T-cell (primary cell): ENCODE results near the gene IFITM10. TPM values are rescaled to one million over a fixed set of nuclear protein-coding genes. Genes with fewer than 3 reads are reported as not detected.

Experiments used
- ATAC-seq, 4 experiments: fragments of 200-7000 bp in 3 of 4; fragments of 150-1000 bp in 1 of 4; cut with Tn5 transposase; replicated peaks in 1 of 4; 1 replicate in 3 of 4; 2 replicates in 1 of 4; pipeline ENCODE4 v1.10.0; 2021; ENCODE audit warnings: moderate library complexity in 3 of 4, mild to moderate bottlenecking in 2 of 4, moderate number of reproducible peaks in 1 of 4
- CTCF ChIA-PET, 2 donors: fragments of 300-600 bp; sonication (Branson Sonifier 250); formaldehyde crosslinking; loops; one replicate each; lab custom pipeline; 2022; ENCODE audit warnings: antibody characterized with exemption in 2 of 2; lab: Charles Lee
- POLR2A ChIA-PET, 2 donors: fragments of 300-600 bp; sonication (Branson Sonifier 250); formaldehyde crosslinking; loops; one replicate each; lab custom pipeline; 2022; ENCODE audit warnings: antibody characterized with exemption in 2 of 2; lab: Charles Lee
- DNase-seq, 35 experiments: peaks; one replicate each; pipeline versions ENCODE4 v3.0.0 to v3.0.0-alpha.2; 2013 to 2023
- H3K27ac ChIP-seq: one replicate; pipeline ENCODE4 v1.5.1; 2013; ENCODE audit warnings: low read length
- H3K27me3 ChIP-seq, 2 experiments: replicated peaks in 1 of 2; 1 replicate in 1 of 2; 2 replicates in 1 of 2; pipeline versions ENCODE4 v1.6.1 to v1.7.0; 2013; ENCODE audit warnings: low read length in 1 of 2, mixed read lengths in 1 of 2; ENCODE audit not compliant: control insufficient read depth in 2 of 2, insufficient read depth in 2 of 2; ENCODE audit errors: extremely low read depth in 1 of 2
- H3K36me3 ChIP-seq, 2 donors: 1 replicate in 1 of 2; 2 replicates in 1 of 2; pipeline versions ENCODE4 v1.6.1 to v1.7.0; 2013; ENCODE audit warnings: low read length in 1 of 2; ENCODE audit not compliant: control insufficient read depth in 2 of 2, insufficient read depth in 1 of 2; ENCODE audit errors: extremely low read depth in 1 of 2
- H3K4me1 ChIP-seq, 2 experiments: 1 replicate in 1 of 2; 2 replicates in 1 of 2; pipeline versions ENCODE4 v1.6.1 to v1.7.0; 2013; ENCODE audit warnings: low read length in 2 of 2, mixed read lengths in 1 of 2; ENCODE audit not compliant: insufficient read depth in 2 of 2, control insufficient read depth in 1 of 2; ENCODE audit errors: extremely low read depth in 1 of 2
- H3K4me3 ChIP-seq, 2 donors: 1 replicate in 1 of 2; 2 replicates in 1 of 2; pipeline versions ENCODE4 v1.5.1 to v1.7.0; 2013; ENCODE audit warnings: mild to moderate bottlenecking in 2 of 2, low read length in 1 of 2, moderate library complexity in 1 of 2; ENCODE audit not compliant: control insufficient read depth in 1 of 2; ENCODE audit errors: extremely low read depth in 1 of 2
- H3K9me3 ChIP-seq: 2 replicates; pipeline ENCODE4 v1.7.0; 2013
- H3K27ac Mint-ChIP-seq, 2 donors: one replicate each; pipeline ENCODE4 v1.8.0; 2020 to 2021; ENCODE audit warnings: mild to moderate bottlenecking in 2 of 2, mixed read lengths in 2 of 2
- H3K27me3 Mint-ChIP-seq, 2 donors: one replicate each; pipeline ENCODE4 v1.8.0; 2021 to 2022; ENCODE audit warnings: mixed read lengths in 2 of 2
- H3K36me3 Mint-ChIP-seq: one replicate; pipeline ENCODE4 v1.8.0; 2021; ENCODE audit warnings: mixed read lengths
- H3K4me1 Mint-ChIP-seq, 3 donors: one replicate each; pipeline ENCODE4 v1.8.0; 2020 to 2022; ENCODE audit warnings: mixed read lengths in 3 of 3, mild to moderate bottlenecking in 1 of 3
- H3K4me3 Mint-ChIP-seq, 3 donors: one replicate each; pipeline ENCODE4 v1.8.0; 2020 to 2022; ENCODE audit warnings: mild to moderate bottlenecking in 3 of 3, mixed read lengths in 3 of 3, moderate library complexity in 3 of 3
- H3K9me3 Mint-ChIP-seq, 3 donors: one replicate each; pipeline ENCODE4 v1.8.0; 2020 to 2022; ENCODE audit warnings: mixed read lengths in 3 of 3
- WGBS: methylation state at CpG from one replicate; pipeline ENCODE4 v1.1.5; 2013; ENCODE audit warnings: missing lambda C conversion rate; ENCODE audit not compliant: insufficient coverage; 5-methylcytosine and 5-hydroxymethylcytosine counted together
- total RNA-seq, 35 experiments: library from RNA in 6 of 35; stranded (reverse) in 6 of 35; fragments of 120-200 nt in 1 of 35; gene quantifications; one replicate each; pipeline versions ENCODE4 v1.2.1 to v1.2.4 and lab custom pipeline; 2013 to 2026

Gene IFITM10
- total RNA-seq, 5 donors from 2014 or later (not counting 1 experiment from before 2014, with no cell fraction given): 0.72 to 4.2 (median 1.8) TPM

- H3K4me3 Mint-ChIP-seq: peak overlapping the region in 2 of 3 donors; percentile 28 to 58
- peak overlapping the region in 1 of 2 donors; percentile 87 for H3K27ac Mint-ChIP-seq
Measured at GRCh38 chr11:1701091-1701807, 49.1 kb downstream of the IFITM10 start.

GRCh38 chr11:1699771-1700170 lies 50.6 kb downstream of the IFITM10 start:
- Histone ChIP-seq H3K27ac (no peak overlapping the region), H3K27me3 (peaks cover 0 to 29% of the 10 kb centered on the region in 2 experiments), H3K4me1 (peaks cover 2 to 12% of the 10 kb centered on the region in 2 experiments), H3K36me3 (no peaks in the 10 kb centered on the region), H3K4me3 (no peak overlapping the region), H3K9me3 (peaks cover 2% of the 10 kb centered on the region)
- WGBS: 82% methylated on average over 4 of the region's 5 CpGs
- Mint-ChIP-seq H3K27me3 (peaks cover 0 to 5% of the 10 kb centered on the region in 2 donors), H3K36me3 (peaks cover 4% of the 10 kb centered on the region), H3K4me1 (peaks cover 13 to 21% (median 14%) of the 10 kb centered on the region in 3 donors), H3K27ac (no peak overlapping the region), H3K9me3 (peaks cover 3 to 14% (median 12%) of the 10 kb centered on the region in 3 donors), H3K4me3 (no peak overlapping the region)
- POLR2A ChIA-PET: no interaction called here
- CTCF ChIA-PET: interaction anchor here in 1 of 2 donors (0.7 kb wide), 1 partner anchor 451 kb away, joined by 3 read pairs; no protein-coding TSS in a partner anchor
- ATAC-seq (no peak), DNase-seq (no peak)

More at GRCh38 chr11:1701091-1701807, 49.1 kb downstream of the IFITM10 start:
- no peaks in the 10 kb centered on the region for H3K36me3 ChIP-seq
- no peak overlapping the region for H3K4me3 ChIP-seq
- H3K27ac ChIP-seq: no peak overlapping the region
- WGBS: 13% methylated on average over 6 of the region's 10 CpGs
- peaks cover 0 to 14% of the 10 kb centered on the region in 2 experiments for H3K27me3 ChIP-seq
- H3K9me3 ChIP-seq: peaks cover 2% of the 10 kb centered on the region
- peaks cover 13 to 21% (median 14%) of the 10 kb centered on the region in 3 donors for H3K4me1 Mint-ChIP-seq
- DNase-seq (peak in 3 of 35 experiments; percentile 13 to 32 (median 17)), ATAC-seq (peak; percentile 56 to 68 (median 62))
- ChIA-PET POLR2A (no interaction called here), CTCF (interaction anchor here (0.6 to 1.5 kb wide), 4 partner anchors 49 to 1337 kb away, joined by 3 to 7 read pairs (median 5); no protein-coding TSS in a partner anchor)
- peaks cover 0 to 5% of the 10 kb centered on the region in 2 donors for H3K27me3 Mint-ChIP-seq
- peaks cover 2 to 12% of the 10 kb centered on the region in 2 experiments for H3K4me1 ChIP-seq
- peaks cover 3 to 14% (median 12%) of the 10 kb centered on the region in 3 donors for H3K9me3 Mint-ChIP-seq
- H3K36me3 Mint-ChIP-seq: peaks cover 4% of the 10 kb centered on the region

GRCh38 chr11:1696608-1697570 lies 53.5 kb downstream of the IFITM10 start, which contains the start of gene KRTAP5-6:
KRTAP5-6 (plus strand) TSS chr11:1697195; CDS start chr11:1697246, 51 bp downstream.
- ATAC-seq (no peak), DNase-seq (no peak)
- H3K27me3 ChIP-seq: peaks cover 0 to 53% of the 10 kb centered on the region in 2 experiments
- 70% methylated on average over 6 of the region's 11 CpGs for WGBS
- peaks cover 2 to 28% of the 10 kb centered on the region in 2 experiments for H3K4me1 ChIP-seq
- ChIA-PET POLR2A (no interaction called here), CTCF (interaction anchor here (0.5 to 1.5 kb wide), 3 partner anchors 50 to 136 kb away, joined by 3 to 4 read pairs (median 3); no protein-coding TSS in a partner anchor)
- peaks cover 17 to 30% (median 20%) of the 10 kb centered on the region in 3 donors for H3K4me1 Mint-ChIP-seq
- peaks cover 0 to 16% of the 10 kb centered on the region in 2 donors for H3K27me3 Mint-ChIP-seq
- peak within 1 kb of the TSS in 1 of 2 donors; percentile 31 for H3K27ac Mint-ChIP-seq
- H3K27ac ChIP-seq: no peak within 1 kb of the TSS
- peaks cover 4% of the 10 kb centered on the region for H3K36me3 Mint-ChIP-seq
- H3K9me3 Mint-ChIP-seq: peaks cover 3 to 10% (median 8%) of the 10 kb centered on the region in 3 donors
- H3K36me3 ChIP-seq: no peaks in the 10 kb centered on the region
- no peak within 1 kb of the TSS for H3K4me3 Mint-ChIP-seq
- no peak within 1 kb of the TSS for H3K4me3 ChIP-seq
- H3K9me3 ChIP-seq: no peaks in the 10 kb centered on the region

GRCh38 chr11:1695548-1696108 lies 54.8 kb downstream of the IFITM10 start:
- Mint-ChIP-seq H3K4me1 (peaks cover 5 to 18% (median 10%) of the 10 kb centered on the region in 3 donors), H3K27me3 (peaks cover 7 to 27% of the 10 kb centered on the region in 2 donors), H3K27ac (no peak overlapping the region), H3K36me3 (no peaks in the 10 kb centered on the region), H3K4me3 (no peak overlapping the region), H3K9me3 (peaks cover 0 to 3% (median 0%) of the 10 kb centered on the region in 3 donors)
- Histone ChIP-seq H3K4me1 (peaks cover under 1 to 20% of the 10 kb centered on the region in 2 experiments), H3K9me3 (no peaks in the 10 kb centered on the region), H3K27me3 (peaks cover 0 to 62% of the 10 kb centered on the region in 2 experiments), H3K27ac (no peak overlapping the region), H3K4me3 (no peak overlapping the region), H3K36me3 (no peaks in the 10 kb centered on the region)
- DNase-seq (no peak), ATAC-seq (no peak)
- POLR2A ChIA-PET: no interaction called here
- CTCF ChIA-PET: interaction anchor here (0.7 to 4.3 kb wide), 2 partner anchors 137 kb away, joined by 3 to 70 read pairs; partner anchors contain the start of gene SYT8 (in 1 of the 2)
- 80% methylated on average over 3 of the region's 3 CpGs for WGBS

- Histone ChIP-seq H3K36me3 (no peaks in the 10 kb centered on the region), H3K9me3 (no peaks in the 10 kb centered on the region), H3K27ac (no peak overlapping the region), H3K4me3 (no peak overlapping the region), H3K4me1 (peaks cover 0 to 24% of the 10 kb centered on the region in 2 experiments), H3K27me3 (peaks cover 0 to 68% of the 10 kb centered on the region in 2 experiments)
- Mint-ChIP-seq H3K27ac (no peak overlapping the region), H3K36me3 (no peaks in the 10 kb centered on the region), H3K9me3 (peaks cover 0 to 3% (median 0%) of the 10 kb centered on the region in 3 donors), H3K4me1 (peaks cover 4 to 11% (median 9%) of the 10 kb centered on the region in 3 donors), H3K4me3 (no peak overlapping the region), H3K27me3 (peaks cover 7 to 33% of the 10 kb centered on the region in 2 donors)
- ATAC-seq (no peak), DNase-seq (no peak)
- ChIA-PET POLR2A (no interaction called here), CTCF (interaction anchor here (0.6 to 4.3 kb wide), 6 partner anchors 10 to 744 kb away, joined by 3 to 70 read pairs (median 4); partner anchors contain the start of gene SYT8 (in 1 of the 2))
- 85% methylated on average over 15 of the region's 15 CpGs for WGBS
Measured at GRCh38 chr11:1694846-1695547, 55.4 kb downstream of the IFITM10 start.
